H9 (cell line): ENCODE measurements around the gene PRKAR1A. TPM values are rescaled to one million over a fixed set of nuclear protein-coding genes. Genes with fewer than 3 reads are reported as not detected.
A peak's percentile ranks its signal among the peaks of the same experiment; 100 is the strongest.

Source experiments
- DNase-seq: peaks from one replicate; pipeline ENCODE4 v3.0.0-alpha.2; 2017
- H2AFZ ChIP-seq: one replicate; pipeline ENCODE4 v1.6.1; 2013; ENCODE audit warnings: mild to moderate bottlenecking, low read length, control low read depth, moderate library complexity
- H2AK5ac ChIP-seq: 2 replicates; pipeline ENCODE4 v1.6.1; 2013; ENCODE audit warnings: low read length, control low read depth, mixed read lengths; ENCODE audit not compliant: insufficient read length
- H2BK120ac ChIP-seq: one replicate; pipeline ENCODE4 v1.6.1; 2013; ENCODE audit warnings: low read depth, mild to moderate bottlenecking, low read length, control low read depth, inconsistent platforms; ENCODE audit not compliant: poor library complexity, severe bottlenecking
- H2BK12ac ChIP-seq: 2 replicates; pipeline ENCODE4 v1.6.1; 2013; ENCODE audit warnings: low read length, control low read depth, mixed read lengths, low read depth; ENCODE audit not compliant: insufficient read length
- H2BK15ac ChIP-seq: 2 replicates; pipeline ENCODE4 v1.6.1; 2013; ENCODE audit warnings: low read depth, low read length, control low read depth
- H2BK20ac ChIP-seq: one replicate; pipeline ENCODE4 v1.6.1; 2013; ENCODE audit warnings: low read depth, mild to moderate bottlenecking, low read length, control low read depth, inconsistent platforms; ENCODE audit not compliant: poor library complexity, severe bottlenecking
- H2BK5ac ChIP-seq: 2 replicates; pipeline ENCODE4 v1.6.1; 2013; ENCODE audit warnings: low read length, control low read depth, mixed read lengths; ENCODE audit not compliant: insufficient read length
- H3K14ac ChIP-seq: 2 replicates; pipeline ENCODE4 v1.6.1; 2013; ENCODE audit warnings: low read length, control low read depth; ENCODE audit not compliant: insufficient read depth
- H3K18ac ChIP-seq: 2 replicates; pipeline ENCODE4 v1.6.1; 2013; ENCODE audit warnings: low read depth, mild to moderate bottlenecking, mixed read lengths, low read length, control low read depth; ENCODE audit not compliant: insufficient read length
- H3K23ac ChIP-seq: 2 replicates; pipeline ENCODE4 v1.6.1; 2013; ENCODE audit warnings: low read length, control low read depth, mixed read lengths, low read depth; ENCODE audit not compliant: insufficient read length
- H3K23me2 ChIP-seq: 2 replicates; pipeline ENCODE4 v1.6.1; 2013; ENCODE audit warnings: low read depth, mild to moderate bottlenecking, mixed read lengths, low read length, control low read depth; ENCODE audit not compliant: insufficient read length, poor library complexity, severe bottlenecking
- H3K27ac ChIP-seq: 2 replicates; pipeline ENCODE4 v1.5.1; 2013; ENCODE audit warnings: low read length, control low read depth, mixed read lengths, low read depth; ENCODE audit not compliant: insufficient read length
- H3K27me3 ChIP-seq: 2 replicates; pipeline ENCODE4 v1.6.1; 2013; ENCODE audit warnings: low read length, control low read depth, inconsistent platforms; ENCODE audit not compliant: insufficient read depth
- H3K4ac ChIP-seq: 2 replicates; pipeline ENCODE4 v1.6.1; 2013; ENCODE audit warnings: low read depth, mild to moderate bottlenecking, control low read depth, inconsistent platforms, low read length, moderate library complexity
- H3K4me1 ChIP-seq: 2 replicates; pipeline ENCODE4 v1.6.1; 2013; ENCODE audit warnings: low read length, control low read depth, inconsistent platforms; ENCODE audit not compliant: insufficient read depth
- H3K4me2 ChIP-seq: 2 replicates; pipeline ENCODE4 v1.6.1; 2013; ENCODE audit warnings: low read length, control low read depth, mixed read lengths; ENCODE audit not compliant: insufficient read length, insufficient read depth
- H3K56ac ChIP-seq: 2 replicates; pipeline ENCODE4 v1.6.1; 2013; ENCODE audit warnings: low read depth, mild to moderate bottlenecking, mixed read lengths, low read length, control low read depth; ENCODE audit not compliant: insufficient read length
- H3K79me1 ChIP-seq: 2 replicates; pipeline ENCODE4 v1.6.1; 2013; ENCODE audit warnings: low read depth, mild to moderate bottlenecking, moderate library complexity, low read length, control low read depth, inconsistent platforms; ENCODE audit not compliant: insufficient read depth, poor library complexity, severe bottlenecking
- H3K79me2 ChIP-seq: 2 replicates; pipeline ENCODE4 v1.6.1; 2013; ENCODE audit warnings: low read length, control low read depth, inconsistent platforms; ENCODE audit not compliant: insufficient read depth
- H3K9ac ChIP-seq: 2 replicates; pipeline ENCODE4 v1.6.1; 2013; ENCODE audit warnings: low read length, control low read depth, mixed read lengths; ENCODE audit not compliant: insufficient read length; ENCODE audit errors: extremely low read depth
- H3K9me3 ChIP-seq: one replicate; pipeline ENCODE4 v1.6.1; 2013; ENCODE audit warnings: low read depth, low read length, inconsistent platforms; ENCODE audit not compliant: control insufficient read depth
- H3T11ph ChIP-seq: one replicate; pipeline ENCODE4 v1.6.1; 2013; ENCODE audit warnings: mild to moderate bottlenecking, low read length, control low read depth, inconsistent platforms
- H4K20me1 ChIP-seq: one replicate; pipeline ENCODE4 v1.6.1; 2013; ENCODE audit not compliant: control insufficient read depth, insufficient read length, insufficient read depth
- H4K5ac ChIP-seq: 2 replicates; pipeline ENCODE4 v1.6.1; 2013; ENCODE audit warnings: low read depth, mild to moderate bottlenecking, mixed read lengths, low read length, control low read depth; ENCODE audit not compliant: insufficient read length
- H4K8ac ChIP-seq: replicated peaks from 2 replicates; pipeline ENCODE4 v1.6.1; 2013; ENCODE audit warnings: low read length, control low read depth, mixed read lengths, low read depth; ENCODE audit not compliant: insufficient read length
- H4K91ac ChIP-seq: 2 replicates; pipeline ENCODE4 v1.6.1; 2013; ENCODE audit warnings: low read depth, mild to moderate bottlenecking, moderate library complexity, mixed read lengths, low read length, control low read depth; ENCODE audit not compliant: insufficient read length
- H3K27ac Mint-ChIP-seq, 3 experiments: 2 replicates in 2 of 3; 3 replicates in 1 of 3; pipeline ENCODE4 v1.8.0; 2020 to 2021; ENCODE audit warnings: mixed read lengths in 3 of 3, mild to moderate bottlenecking in 1 of 3, moderate library complexity in 1 of 3
- H3K27me3 Mint-ChIP-seq: 2 replicates; pipeline ENCODE4 v1.8.0; 2021; ENCODE audit warnings: low read depth, mild to moderate bottlenecking, moderate library complexity, mixed read lengths
- H3K36me3 Mint-ChIP-seq, 3 experiments: 2 replicates in 2 of 3; 3 replicates in 1 of 3; pipeline ENCODE4 v1.8.0; 2020 to 2021; ENCODE audit warnings: low read depth in 3 of 3, mixed read lengths in 3 of 3; ENCODE audit not compliant: insufficient read depth in 1 of 3
- H3K4me1 Mint-ChIP-seq, 2 experiments: 2 replicates each; pipeline ENCODE4 v1.8.0; 2020; ENCODE audit warnings: mixed read lengths in 2 of 2
- H3K4me3 Mint-ChIP-seq, 2 experiments: 2 replicates in 1 of 2; 3 replicates in 1 of 2; pipeline ENCODE4 v1.8.0; 2020 to 2021; ENCODE audit warnings: mild to moderate bottlenecking in 2 of 2, mixed read lengths in 2 of 2, moderate library complexity in 1 of 2
- H3K9me3 Mint-ChIP-seq, 2 experiments: 2 replicates in 1 of 2; 3 replicates in 1 of 2; pipeline ENCODE4 v1.8.0; 2020; ENCODE audit warnings: mild to moderate bottlenecking in 2 of 2, mixed read lengths in 2 of 2, moderate library complexity in 1 of 2
- WGBS: extraction: QIAGEN DNeasy Blood & Tissue Kit; methylation state at CpG from one replicate; pipeline ENCODE4 v1.1.7; 2013; ENCODE audit warnings: missing lambda C conversion rate, low lambda C conversion rate, mixed read lengths; ENCODE audit not compliant: insufficient read length; ENCODE audit errors: extremely low coverage; 5-methylcytosine and 5-hydroxymethylcytosine counted together
- total RNA-seq: library from RNA; stranded (reverse); gene quantifications from 2 replicates; pipeline ENCODE4 v1.2.1, GENCODE V29; 2021
- TF ChIP-seq, protein P1 (sequence below): fragments of 200-600 bp; sonication (generic); conservative IDR thresholded peaks from 3 replicates; pipeline ENCODE4 v1.8.0; 2021; ENCODE audit warnings: antibody characterized with exemption, mild to moderate bottlenecking

Gene PRKAR1A
- total RNA-seq, 1 experiment from 2014 or later: 171 TPM

DNA sequence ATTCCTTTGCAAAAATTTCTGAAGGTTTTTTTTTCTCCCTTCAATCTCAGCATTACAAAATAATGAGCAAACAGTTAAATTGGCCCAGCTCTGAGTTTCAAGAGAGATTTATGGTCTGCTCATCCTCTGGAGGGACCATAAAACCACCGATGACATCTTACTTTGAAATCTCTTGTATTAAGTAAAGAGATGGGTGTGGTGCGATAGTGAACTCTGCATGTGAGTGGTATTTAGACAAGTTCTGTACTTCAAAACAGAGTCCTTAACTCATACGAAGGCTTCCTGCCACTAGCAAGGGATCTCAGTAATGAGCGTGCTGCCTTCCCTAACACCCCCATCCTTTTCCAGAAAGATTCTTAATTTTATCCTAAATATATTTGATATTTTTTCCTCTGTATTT, 86.9 kb downstream of the PRKAR1A start:
- no peak for DNase-seq
- Histone ChIP-seq H3K56ac (no peak overlapping the region), H2BK12ac (no peak overlapping the region), H4K8ac (no peak overlapping the region), H2BK5ac (no peak overlapping the region), H3K9me3 (no peaks in the 10 kb centered on the region), H4K91ac (no peak overlapping the region), H3K18ac (no peak overlapping the region), H3K79me2 (0 out of 2 replicates have a peak, but pooled peaks cover 1% of the 10 kb centered on the region), H3K27ac (no peak overlapping the region), H3K4ac (no peak overlapping the region), H3K9ac (no peak overlapping the region), H4K5ac (no peak overlapping the region), H2BK20ac (no peak overlapping the region), H4K20me1 (no peaks in the 10 kb centered on the region), H2AFZ (no peak overlapping the region), H3K79me1 (no peaks in the 10 kb centered on the region), H2AK5ac (no peak overlapping the region), H3K23me2 (peaks cover 7% of the 10 kb centered on the region), H3T11ph (no peak overlapping the region), H3K27me3 (peaks cover 10% of the 10 kb centered on the region; the same call in 1 of the 2 replicates), H3K23ac (no peak overlapping the region), H3K4me1 (peaks cover 5% of the 10 kb centered on the region; the same call in 1 of the 2 replicates), H3K4me2 (peak overlapping the region; percentile 37), H2BK15ac (no peak overlapping the region), H3K14ac (no peak overlapping the region), H2BK120ac (no peak overlapping the region)
- Mint-ChIP-seq H3K4me1 (peaks cover 43 to 58% of the 10 kb centered on the region in 2 experiments), H3K9me3 (no peaks in the 10 kb centered on the region; a peak in 1 of 5 replicates), H3K36me3 (peaks cover 0 to 48% (median 27%) of the 10 kb centered on the region in 3 experiments; a peak in 6 of 7 replicates), H3K27ac (no peak overlapping the region), H3K27me3 (peaks cover 29% of the 10 kb centered on the region), H3K4me3 (peak overlapping the region; percentile 41 to 94; a peak in 3 of 5 replicates)
- WGBS: no CpG with 5 or more reads among the region's 4 CpGs
- TF ChIP-seq, protein P1, sequence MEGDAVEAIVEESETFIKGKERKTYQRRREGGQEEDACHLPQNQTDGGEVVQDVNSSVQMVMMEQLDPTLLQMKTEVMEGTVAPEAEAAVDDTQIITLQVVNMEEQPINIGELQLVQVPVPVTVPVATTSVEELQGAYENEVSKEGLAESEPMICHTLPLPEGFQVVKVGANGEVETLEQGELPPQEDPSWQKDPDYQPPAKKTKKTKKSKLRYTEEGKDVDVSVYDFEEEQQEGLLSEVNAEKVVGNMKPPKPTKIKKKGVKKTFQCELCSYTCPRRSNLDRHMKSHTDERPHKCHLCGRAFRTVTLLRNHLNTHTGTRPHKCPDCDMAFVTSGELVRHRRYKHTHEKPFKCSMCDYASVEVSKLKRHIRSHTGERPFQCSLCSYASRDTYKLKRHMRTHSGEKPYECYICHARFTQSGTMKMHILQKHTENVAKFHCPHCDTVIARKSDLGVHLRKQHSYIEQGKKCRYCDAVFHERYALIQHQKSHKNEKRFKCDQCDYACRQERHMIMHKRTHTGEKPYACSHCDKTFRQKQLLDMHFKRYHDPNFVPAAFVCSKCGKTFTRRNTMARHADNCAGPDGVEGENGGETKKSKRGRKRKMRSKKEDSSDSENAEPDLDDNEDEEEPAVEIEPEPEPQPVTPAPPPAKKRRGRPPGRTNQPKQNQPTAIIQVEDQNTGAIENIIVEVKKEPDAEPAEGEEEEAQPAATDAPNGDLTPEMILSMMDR: no peak
